Activated naive CD4-positive, alpha-beta T cell treated with anti-CD3 and anti-CD28 coated beads, Interleukin-2, amount 50 U/mL, for 16 hours (primary cell): Measurements from ENCODE around the gene HOXC11.

Experiments used
- DNase-seq: peaks from one replicate; pipeline ENCODE4 v3.0.0-alpha.2; 2020

HOXC11 gene

DNA sequence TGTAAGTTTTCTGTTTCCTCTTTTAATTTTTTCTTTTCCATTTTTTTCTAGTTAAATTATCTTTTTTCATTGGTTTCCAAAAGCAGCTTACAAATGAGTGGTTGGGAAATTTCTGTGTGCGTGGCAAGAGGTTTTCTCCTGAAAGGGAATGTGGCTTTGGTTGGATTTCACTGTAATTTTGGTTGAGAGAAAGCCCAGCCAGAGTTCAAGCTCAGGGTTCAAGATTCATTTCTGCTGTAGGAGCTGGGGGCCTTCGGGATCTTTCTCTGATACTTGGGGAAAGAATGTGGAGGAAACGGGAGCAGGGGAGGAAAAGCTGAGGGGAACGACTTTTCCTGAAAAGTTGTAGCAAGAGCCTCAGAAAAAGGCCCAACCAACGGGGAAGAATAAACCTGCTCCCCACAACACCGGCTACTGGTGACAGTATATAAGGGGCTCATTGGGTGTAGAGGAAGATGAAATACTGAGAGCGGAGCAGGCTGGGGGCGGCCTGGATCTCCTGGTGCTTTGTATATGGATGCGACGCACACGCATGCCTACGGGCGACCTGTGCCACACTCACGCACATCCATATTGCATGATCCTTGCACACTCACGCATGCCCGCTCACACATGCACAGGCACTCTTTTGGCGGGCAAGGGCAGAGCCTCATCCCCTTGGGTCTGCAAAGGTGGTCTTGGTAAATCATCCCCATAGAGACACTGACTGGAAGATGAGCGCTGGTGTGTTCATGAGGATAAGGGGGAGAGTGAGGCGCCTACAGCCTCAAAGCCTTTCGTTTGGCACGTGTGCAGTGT lies 14.0 kb downstream of the HOXC11 start:
- DNase-seq = no peak

DNA sequence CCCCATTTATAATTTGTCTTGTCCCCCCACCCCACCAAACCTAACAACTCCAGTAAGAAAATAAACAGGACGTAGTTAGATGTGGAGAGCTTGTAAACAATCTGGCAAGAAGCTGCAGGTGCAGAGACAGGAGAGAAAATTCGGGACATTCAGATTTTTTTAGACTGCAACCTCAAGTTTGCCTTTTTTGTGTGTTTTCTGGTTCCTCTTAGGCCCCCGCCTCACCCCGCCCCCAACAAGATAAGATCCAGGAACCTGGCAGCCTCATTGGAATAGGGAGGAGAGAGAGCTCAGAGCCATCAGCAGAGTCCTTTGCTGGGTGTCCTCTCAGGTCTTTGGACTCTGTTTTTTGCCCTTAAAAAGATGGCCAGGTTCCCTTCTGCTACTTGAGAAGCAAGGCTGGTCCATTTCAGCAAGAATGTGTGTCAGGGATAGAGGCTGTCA lies 14.9 kb downstream of the HOXC11 start:
- DNase-seq = no peak

- no peak for DNase-seq
Observed at GRCh38 chr12:53988541-53989226, 15.8 kb downstream of the HOXC11 start.

GRCh38 chr12:53989227-53990113 lies 16.5 kb downstream of the HOXC11 start:
- no peak for DNase-seq

GRCh38 chr12:53990311-53991076 lies 17.6 kb downstream of the HOXC11 start:
- DNase-seq = no peak

- no peak for DNase-seq
Observed at GRCh38 chr12:53991077-53991460, 18.1 kb downstream of the HOXC11 start.

DNA sequence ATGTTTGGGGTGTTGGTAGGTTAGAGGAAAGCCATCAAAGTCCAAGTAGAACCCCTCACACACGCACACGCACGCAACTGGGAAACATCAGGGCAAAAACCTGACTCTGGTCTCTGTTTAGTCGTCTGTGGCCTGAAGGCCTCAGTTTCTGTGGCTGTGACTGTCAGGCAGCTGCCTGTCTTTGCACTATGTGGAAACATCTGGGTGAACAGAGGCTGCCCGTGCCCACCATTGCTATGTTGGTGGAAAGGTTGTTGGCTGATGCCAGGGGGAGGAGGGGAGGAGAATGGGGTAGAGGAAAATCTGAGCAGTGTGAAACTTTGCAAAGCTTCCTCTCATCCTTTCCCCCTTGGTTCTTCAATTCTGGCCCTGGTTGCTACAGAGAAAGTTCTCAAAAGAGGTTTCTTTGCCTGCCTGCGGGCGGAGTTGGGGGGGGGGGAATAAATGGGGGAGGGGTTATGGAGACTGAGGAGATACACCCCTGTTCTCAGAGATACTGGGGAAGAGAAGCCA lies 19.5 kb downstream of the HOXC11 start:
- no peak for DNase-seq

- DNase-seq = no peak
Observed at GRCh38 chr12:53993162-53994008, 20.5 kb downstream of the HOXC11 start.

- DNase-seq = no peak
Observed at GRCh38 chr12:53994009-53994263, 21.0 kb downstream of the HOXC11 start.

DNA sequence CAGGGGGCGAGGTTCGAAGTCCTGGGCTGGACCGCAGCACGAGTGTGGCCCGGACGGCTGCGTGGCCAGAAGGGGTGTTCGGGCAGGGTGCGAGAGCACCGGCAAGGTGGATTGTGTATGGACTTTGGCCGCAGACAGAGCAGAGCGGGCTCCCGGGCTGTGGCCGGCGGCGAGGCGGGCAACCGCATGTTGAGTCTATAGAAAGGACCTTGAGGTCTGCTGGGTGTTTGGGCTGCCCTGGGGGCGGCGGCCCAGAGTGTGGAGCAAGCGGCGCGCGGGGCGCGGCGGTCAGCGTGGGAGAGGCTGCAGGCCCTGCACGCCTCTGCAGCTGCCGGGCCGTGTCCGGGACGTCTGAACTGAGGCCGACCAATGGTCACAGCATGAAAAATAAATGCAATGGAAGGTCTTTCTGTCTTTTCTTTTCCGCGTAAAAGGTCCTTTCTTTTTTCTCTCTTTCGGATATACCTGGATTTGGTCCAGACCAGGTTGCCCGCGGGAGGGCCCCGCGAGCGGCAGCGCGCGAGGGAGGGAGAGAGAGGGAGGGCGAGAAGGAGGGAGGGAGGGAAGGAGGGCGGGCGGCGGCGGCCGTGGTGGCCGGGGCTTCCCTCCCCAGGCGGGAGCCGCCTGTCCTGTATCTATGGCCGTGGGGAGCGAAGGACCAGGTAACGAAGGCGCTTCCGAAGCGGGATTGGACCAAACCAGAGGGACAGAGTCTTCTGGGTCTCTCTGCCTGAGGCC lies 21.5 kb downstream of the HOXC11 start:
- DNase-seq = no peak

- DNase-seq = no peak
Observed at GRCh38 chr12:53995002-53995377, 22.1 kb downstream of the HOXC11 start.

GRCh38 chr12:53995378-53996239 lies 22.7 kb downstream of the HOXC11 start:
- no peak for DNase-seq

- DNase-seq = no peak
Observed at GRCh38 chr12:53996240-53997203, 23.6 kb downstream of the HOXC11 start.

- no peak for DNase-seq
Observed at GRCh38 chr12:53997204-53998109, 24.5 kb downstream of the HOXC11 start.

DNA sequence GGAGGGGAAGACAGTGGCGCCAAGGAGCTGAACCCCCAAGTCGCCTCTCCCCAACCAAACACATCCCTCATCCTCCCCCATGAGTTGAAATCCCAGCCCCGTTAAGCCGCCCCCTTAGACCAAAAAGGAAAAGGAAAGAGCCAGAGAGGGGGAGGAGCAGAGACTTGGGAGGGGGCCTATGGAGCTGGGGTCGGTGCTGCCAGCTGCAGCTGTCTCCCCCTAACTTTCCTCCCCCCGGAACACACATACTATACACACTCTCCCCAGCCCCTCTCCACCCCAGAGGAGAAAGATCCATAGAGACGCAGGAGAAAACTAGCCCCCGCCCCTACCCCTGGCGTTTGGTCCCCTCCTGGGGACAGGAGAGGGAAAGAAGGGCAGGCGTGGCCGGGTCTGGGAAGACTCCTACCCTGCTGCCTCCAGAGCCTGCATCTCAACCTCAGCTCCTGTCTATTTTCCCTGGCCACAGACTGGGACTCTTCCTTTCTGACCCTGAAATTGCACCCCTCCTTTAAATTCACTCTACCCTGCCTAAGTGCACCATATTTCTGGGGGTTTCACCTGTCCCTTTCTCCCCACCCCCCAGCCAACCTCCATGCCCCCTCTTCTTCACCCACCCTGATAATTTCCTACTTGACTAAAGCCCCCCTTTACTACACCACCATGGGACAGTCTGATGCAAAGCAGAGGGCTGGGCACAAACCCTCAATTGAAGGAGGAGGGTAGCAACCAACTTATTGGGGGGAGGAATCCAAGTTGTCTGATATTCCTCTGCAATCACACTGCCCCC lies 25.4 kb downstream of the HOXC11 start:
- DNase-seq = no peak

- DNase-seq = no peak
Observed at GRCh38 chr12:53998900-53999236, 25.9 kb downstream of the HOXC11 start.

GRCh38 chr12:53999559-54000115 lies 26.7 kb downstream of the HOXC11 start:
- DNase-seq = no peak
